Measurements from ENCODE around the gene PPP2R1A.

- no peak for TF ChIP-seq EZH2 (IDR thresholded peaks at IDR 0.05; ENCODE audit: borderline replicate concordance, low read length)
- TF ChIP-seq CTCF (conservative IDR thresholded peaks at IDR 0.05 in 1 of 2, IDR thresholded peaks at IDR 0.05 in 1 of 2; ENCODE audit: extremely low read depth in 1 of 2, insufficient read depth in 1 of 2, low read depth in 1 of 2, low read length in 2 of 2), result no peak
Measured at GRCh38 chr19:52217576-52217975, 27.7 kb downstream of the PPP2R1A start.

Measured in mammary epithelial cell (primary cell).